RWPE2 (cell line): ENCODE data around the gene ELL.
A peak's percentile ranks its signal among the peaks of the same experiment; 100 is the strongest.

Experiments
- ATAC-seq: fragments of 200-7000 bp; cut with Tn5 transposase; 3 replicates; pipeline ENCODE4 v1.9.1; 2021; ENCODE audit warnings: low read depth
- DNase-seq: peaks from one replicate; pipeline ENCODE4 v3.0.0-alpha.2; 2020; ENCODE audit warnings: low spot score
- H3K27ac ChIP-seq: fragments of 450-650 bp; 2 replicates; pipeline ENCODE4 v1.5.1; 2017; ENCODE audit warnings: mild to moderate bottlenecking; ENCODE audit not compliant: poor library complexity, severe bottlenecking
- H3K27me3 ChIP-seq: fragments of 250-450 bp; sonication (Bioruptor Pico); 2 replicates; pipeline ENCODE4 v1.5.1; 2021; ENCODE audit warnings: mild to moderate bottlenecking, moderate library complexity; ENCODE audit not compliant: insufficient read depth, poor library complexity, severe bottlenecking
- H3K36me3 ChIP-seq: fragments of 250-450 bp; sonication (Bioruptor Pico); 2 replicates; pipeline ENCODE4 v1.5.1; 2020; ENCODE audit warnings: low read depth, mild to moderate bottlenecking, moderate library complexity
- H3K4me1 ChIP-seq: fragments of 250-450 bp; sonication (Bioruptor Pico); 2 replicates; pipeline ENCODE4 v1.5.1; 2021; ENCODE audit warnings: mild to moderate bottlenecking, moderate library complexity; ENCODE audit not compliant: insufficient read depth, poor library complexity, severe bottlenecking
- H3K4me3 ChIP-seq: fragments of 250-450 bp; sonication (Bioruptor Pico); 2 replicates; pipeline ENCODE4 v1.5.1; 2021; ENCODE audit warnings: mild to moderate bottlenecking, moderate library complexity; ENCODE audit not compliant: severe bottlenecking
- H3K9me3 ChIP-seq: fragments of 250-450 bp; sonication (Bioruptor Pico); 2 replicates; pipeline ENCODE4 v1.5.1; 2021; ENCODE audit warnings: mild to moderate bottlenecking, moderate library complexity; ENCODE audit not compliant: severe bottlenecking
- CTCF ChIP-seq: fragments of 450-650 bp; IDR thresholded peaks from one replicate; pipeline ENCODE4 v1.5.1; 2017; ENCODE audit warnings: mild to moderate bottlenecking, moderate library complexity; ENCODE audit not compliant: poor library complexity, severe bottlenecking

The ELL gene

GRCh38 chr19:18522124-18522861 is 423 bp upstream of the ELL start:
- TF ChIP-seq CTCF, result no peak
- H3K27me3 ChIP-seq, result no peaks in the 10 kb centered on the region
- H3K9me3 ChIP-seq, result no peaks in the 10 kb centered on the region
- H3K27ac ChIP-seq, result peak overlapping the region; percentile 91
- H3K4me1 ChIP-seq, result peaks cover 16% of the 10 kb centered on the region
- peak overlapping the region; percentile 95 for H3K4me3 ChIP-seq
- ATAC-seq, result peak; percentile 75
- H3K36me3 ChIP-seq, result peaks cover 3% of the 10 kb centered on the region; the same call in 1 of the 2 replicates
- DNase-seq, result peak; percentile 100

- Histone ChIP-seq H3K27me3 (no peaks in the 10 kb centered on the region), H3K9me3 (no peaks in the 10 kb centered on the region), H3K4me3 (peak overlapping the region; percentile 95), H3K4me1 (peaks cover 11% of the 10 kb centered on the region), H3K27ac (peak overlapping the region; percentile 91), H3K36me3 (peaks cover 3% of the 10 kb centered on the region; the same call in 1 of the 2 replicates)
- no peak for TF ChIP-seq CTCF
- ATAC-seq, result no peak
- DNase-seq, result no peak
Observed at GRCh38 chr19:18520848-18521691, 800 bp downstream of the ELL start.

GRCh38 chr19:18519962-18520847 is 1.7 kb downstream of the ELL start:
- H3K27ac ChIP-seq, result peak overlapping the region; percentile 91

GRCh38 chr19:18518639-18519038 is 3.2 kb downstream of the ELL start:
- H3K27ac ChIP-seq, result peak overlapping the region; percentile 91
- peaks cover 25% of the 10 kb centered on the region for H3K4me1 ChIP-seq
- no peak for TF ChIP-seq CTCF
- H3K4me3 ChIP-seq, result no peak overlapping the region
- no peaks in the 10 kb centered on the region for H3K27me3 ChIP-seq
- DNase-seq (no peak), ATAC-seq (no peak)
- H3K9me3 ChIP-seq, result no peaks in the 10 kb centered on the region
- peaks cover 3% of the 10 kb centered on the region; the same call in 1 of the 2 replicates for H3K36me3 ChIP-seq

More at GRCh38 chr19:18519962-18520847, 1.7 kb downstream of the ELL start:
- DNase-seq (no peak), ATAC-seq (peak; percentile 40)
- H3K27me3 ChIP-seq, result no peaks in the 10 kb centered on the region
- H3K4me3 ChIP-seq, result peak overlapping the region; percentile 95
- H3K36me3 ChIP-seq, result peaks cover 3% of the 10 kb centered on the region; the same call in 1 of the 2 replicates
- H3K9me3 ChIP-seq, result no peaks in the 10 kb centered on the region
- peak; percentile 79 for TF ChIP-seq CTCF
- H3K4me1 ChIP-seq, result peaks cover 17% of the 10 kb centered on the region
